HG03064 (cell line): ENCODE results near the gene SAMD10.
"Not testable (repeated sequence)": the region's sequence is repeated elsewhere in the genome, so short reads cannot be mapped to it uniquely, and the experiment has no call there.

Experiments
- ATAC-seq: cut with Tn5 transposase; IDR thresholded peaks from one replicate; pipeline ENCODE4 v1.9.1; 2021; ENCODE audit warnings: low read depth; ENCODE audit not compliant: unreplicated experiment

Gene SAMD10

DNA sequence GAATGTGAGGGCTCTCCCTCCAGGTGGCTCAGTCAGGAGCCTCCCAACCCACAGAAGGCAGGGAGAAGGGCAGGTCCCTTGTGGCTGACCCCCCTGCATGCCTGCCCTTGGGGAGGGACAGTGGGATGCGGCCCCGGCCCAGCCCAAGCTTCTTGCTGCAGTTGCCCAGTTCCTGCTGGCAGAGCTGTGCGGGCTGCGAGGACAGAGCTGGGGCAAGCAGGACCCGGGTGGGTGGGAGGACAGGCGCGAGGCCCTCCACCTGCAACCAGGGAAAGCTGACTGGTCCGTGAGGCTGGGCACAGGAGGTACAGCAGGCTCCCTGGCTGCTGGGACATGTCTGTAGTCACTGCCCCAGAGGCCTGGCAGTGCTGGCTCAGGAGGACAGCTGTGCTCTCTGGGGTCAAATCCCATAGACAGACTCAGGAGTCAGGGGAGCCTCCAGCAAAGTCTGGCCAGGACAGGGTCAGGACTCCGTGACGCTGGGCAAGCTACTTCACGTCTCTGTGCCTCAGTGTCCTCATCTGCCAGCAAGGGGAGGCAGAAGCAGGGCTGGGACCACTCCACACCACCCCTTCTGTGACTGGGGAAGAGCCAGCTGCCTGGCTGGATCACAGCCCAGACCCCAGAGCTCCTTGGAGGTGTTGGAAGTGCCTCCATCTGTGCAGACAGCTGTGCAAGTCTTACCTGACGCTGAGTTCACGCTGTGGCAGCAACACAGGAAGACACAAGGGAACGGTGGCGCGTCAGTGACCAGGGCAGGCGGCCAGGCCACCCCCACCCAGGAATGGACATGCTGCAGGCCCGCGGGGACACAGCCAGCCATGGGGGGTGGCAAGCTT is 36.3 kb downstream of the SAMD10 start:
- no peak for ATAC-seq

- ATAC-seq, result no peak
Measured at GRCh38 chr20:63942250-63942951, 37.0 kb downstream of the SAMD10 start.

DNA sequence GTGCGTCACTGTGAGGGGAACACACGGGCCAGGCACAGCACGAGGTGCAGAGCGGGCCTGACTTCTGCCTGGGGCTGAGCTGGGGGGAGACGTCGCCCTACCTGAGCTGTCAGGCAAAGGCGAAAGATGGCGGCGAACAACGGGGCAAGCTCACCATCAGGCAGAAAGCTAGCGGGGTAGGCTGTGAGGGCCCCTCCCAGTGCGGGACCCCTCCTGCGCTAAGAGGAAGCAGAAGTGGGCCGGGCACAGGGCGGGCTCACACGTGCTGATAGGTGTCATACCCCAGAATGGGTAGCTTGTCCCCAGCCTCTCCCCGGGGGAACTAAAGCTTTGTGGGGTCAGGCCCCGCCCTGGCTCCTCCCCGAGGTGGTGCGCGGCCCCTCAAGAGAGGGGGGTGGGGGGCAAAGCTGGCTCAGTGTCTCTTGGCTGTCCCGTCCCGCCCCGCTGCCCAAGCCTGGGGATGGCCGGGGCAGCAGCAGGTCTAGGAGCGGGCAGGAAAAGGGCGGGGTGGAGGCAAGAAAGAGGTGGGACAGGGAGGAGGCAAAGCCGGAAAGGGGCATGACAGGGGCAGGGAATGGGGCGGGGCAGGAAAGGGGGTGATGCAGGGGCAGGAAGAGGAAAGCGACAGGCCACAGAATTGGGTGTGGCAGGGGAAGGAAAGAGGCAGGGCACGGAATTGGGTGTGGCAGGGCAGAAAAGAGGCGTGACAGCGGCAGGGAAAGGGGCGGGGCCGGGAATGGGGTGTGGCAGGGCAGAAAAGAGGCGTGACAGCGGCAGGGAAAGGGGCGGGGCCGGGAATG is 38.0 kb downstream of the SAMD10 start:
- ATAC-seq, result no peak

- no peak for ATAC-seq
Measured at GRCh38 chr20:63940472-63941266, 38.8 kb downstream of the SAMD10 start.

DNA sequence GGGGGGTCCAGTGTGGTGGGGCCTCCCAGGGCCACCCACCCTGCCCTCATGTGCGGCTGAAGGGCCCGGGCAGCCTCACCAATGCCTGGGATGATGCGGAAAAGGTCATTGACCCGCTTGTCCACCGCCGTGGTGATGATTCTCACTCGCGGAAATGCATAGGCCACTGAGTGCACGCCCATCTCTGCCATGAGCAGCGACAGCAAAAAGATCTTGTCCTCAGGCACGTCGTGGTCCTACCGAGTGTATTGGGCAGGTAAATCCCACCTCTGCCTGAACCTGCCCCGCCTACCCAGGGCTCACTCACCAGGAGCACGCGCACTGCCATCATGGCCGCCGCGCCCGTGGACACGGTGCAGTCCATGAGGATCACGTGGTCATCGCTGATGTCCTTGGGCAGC is 39.4 kb downstream of the SAMD10 start:
- no peak for ATAC-seq

- ATAC-seq, result no peak
Measured at GRCh38 chr20:63939061-63939935, 40.1 kb downstream of the SAMD10 start.

DNA sequence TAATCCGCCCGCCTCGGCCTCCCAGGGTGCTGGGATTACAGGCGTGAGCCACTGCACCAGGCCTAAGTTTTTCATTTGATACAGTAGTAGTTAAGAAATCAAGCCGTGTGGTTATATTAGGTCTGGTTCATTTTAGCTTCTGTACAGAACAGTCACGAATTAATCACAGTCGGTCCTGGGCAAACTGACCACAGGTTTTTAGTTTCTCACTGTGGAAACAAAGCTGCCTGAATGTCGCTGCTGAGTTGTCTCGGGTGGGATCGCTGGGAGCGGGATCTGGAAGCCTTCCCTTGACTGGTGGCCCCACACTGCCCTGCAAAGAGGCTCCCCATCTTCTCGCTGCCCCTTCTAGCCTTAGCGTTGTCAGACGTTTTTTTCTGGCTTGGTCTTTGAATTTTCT is 41.8 kb downstream of the SAMD10 start:
- ATAC-seq, result no peak

DNA sequence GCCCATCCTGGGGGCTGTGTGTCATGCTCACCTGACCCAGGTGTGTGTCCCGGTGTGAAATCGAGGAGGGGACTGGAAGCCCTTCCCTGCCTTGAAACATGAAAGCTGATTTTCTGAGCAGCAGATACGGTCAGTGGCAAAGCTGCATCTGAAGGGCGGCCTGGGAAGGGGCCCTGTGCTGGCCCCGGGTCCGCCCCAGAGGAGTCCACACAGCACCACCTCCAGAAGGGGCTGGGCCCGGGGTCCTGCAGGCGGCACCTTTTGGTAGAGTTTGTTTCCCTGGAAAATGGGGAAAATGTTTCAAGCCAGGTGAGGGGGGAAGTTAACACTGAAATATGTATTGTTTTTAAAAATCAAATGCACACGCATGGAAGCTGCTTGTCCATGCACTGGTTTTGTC is 44.0 kb downstream of the SAMD10 start:
- no peak for ATAC-seq

DNA sequence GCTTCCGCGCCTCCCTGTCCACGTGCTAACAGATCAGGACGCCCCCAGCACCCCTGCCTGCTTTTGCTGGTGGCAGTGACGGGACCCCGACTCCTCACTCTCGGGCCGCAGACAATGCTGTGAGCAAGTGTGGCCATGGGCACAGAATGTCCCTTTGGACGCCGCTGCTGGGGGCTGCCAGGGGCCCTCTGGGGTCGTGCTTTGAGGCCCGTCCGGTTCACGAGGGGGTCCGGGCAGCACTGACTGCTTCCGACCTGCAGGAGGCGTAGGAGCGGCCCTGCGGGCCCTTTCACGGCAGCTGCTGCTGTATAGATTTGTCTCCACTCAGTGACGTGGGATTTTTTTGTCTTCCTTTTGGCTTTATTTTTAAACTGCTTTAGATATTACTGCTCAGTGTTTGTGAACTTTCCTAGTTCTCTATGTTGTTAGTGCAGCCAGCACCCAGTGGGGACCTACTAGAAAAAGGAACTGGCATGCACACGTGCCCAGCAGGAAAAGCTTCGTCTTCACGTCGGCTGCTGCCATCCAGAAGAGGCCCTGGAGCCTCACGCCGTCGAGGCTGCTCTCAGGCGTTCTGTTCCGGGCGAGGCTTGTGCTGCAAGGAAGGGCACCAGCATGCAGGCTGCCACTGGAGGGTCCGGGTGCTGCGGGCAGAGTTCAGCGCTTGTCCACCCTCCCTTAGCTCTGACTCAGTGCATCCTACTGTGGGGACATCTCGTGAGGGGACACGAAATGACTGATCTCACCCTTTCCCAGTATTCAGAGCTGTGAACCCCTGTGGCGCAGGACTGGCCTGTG is 45.0 kb downstream of the SAMD10 start:
- no peak for ATAC-seq

DNA sequence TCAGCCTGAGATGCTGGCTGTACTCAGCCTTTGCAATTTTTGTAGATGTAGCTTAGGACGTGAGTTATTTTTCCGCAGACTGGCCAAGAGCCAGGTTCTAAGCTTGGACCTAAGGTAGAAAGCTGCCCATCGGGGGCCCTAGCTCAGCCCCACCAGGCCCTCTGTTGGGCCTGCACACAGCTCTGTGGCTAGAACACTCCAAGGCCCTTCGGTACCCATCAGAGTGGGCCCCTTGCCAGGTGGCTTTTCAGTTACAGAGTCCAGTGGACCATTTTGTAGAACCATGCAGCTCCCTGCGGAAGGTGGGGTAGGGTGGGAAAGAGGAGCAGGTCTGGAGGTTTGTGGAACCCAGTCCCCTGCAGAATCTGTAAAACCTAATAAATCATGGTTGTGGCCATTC is 45.8 kb downstream of the SAMD10 start:
- no peak for ATAC-seq

DNA sequence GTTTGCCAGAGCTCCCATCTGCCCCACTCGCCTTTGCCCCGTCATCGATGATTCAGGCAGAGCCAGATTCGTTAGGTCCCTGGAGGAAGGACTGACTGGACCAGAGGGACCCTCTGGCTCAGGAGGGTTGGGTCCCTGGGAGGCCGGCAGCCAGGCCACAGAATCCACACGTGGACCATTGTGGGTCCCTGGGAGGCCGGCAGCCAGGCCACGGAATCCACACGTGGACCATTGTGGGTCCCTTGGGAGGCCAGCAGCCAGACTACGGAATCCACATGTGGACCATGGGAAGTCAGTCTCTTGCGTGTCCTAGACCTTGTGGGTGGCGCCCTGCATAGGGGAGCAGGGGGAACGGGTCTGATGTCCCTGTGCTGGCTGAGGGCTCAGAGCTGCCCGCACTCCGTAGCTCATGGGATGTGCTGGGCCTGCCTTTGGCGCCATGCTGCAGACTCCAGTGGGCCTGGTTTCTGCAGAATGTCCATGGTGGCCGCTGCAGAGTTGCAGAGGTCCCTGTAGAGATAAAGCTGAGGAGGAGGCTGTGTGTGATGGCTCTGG is 46.8 kb downstream of the SAMD10 start:
- no peak for ATAC-seq

- no peak for ATAC-seq
Measured at GRCh38 chr20:63931735-63932134, 47.7 kb downstream of the SAMD10 start.

DNA sequence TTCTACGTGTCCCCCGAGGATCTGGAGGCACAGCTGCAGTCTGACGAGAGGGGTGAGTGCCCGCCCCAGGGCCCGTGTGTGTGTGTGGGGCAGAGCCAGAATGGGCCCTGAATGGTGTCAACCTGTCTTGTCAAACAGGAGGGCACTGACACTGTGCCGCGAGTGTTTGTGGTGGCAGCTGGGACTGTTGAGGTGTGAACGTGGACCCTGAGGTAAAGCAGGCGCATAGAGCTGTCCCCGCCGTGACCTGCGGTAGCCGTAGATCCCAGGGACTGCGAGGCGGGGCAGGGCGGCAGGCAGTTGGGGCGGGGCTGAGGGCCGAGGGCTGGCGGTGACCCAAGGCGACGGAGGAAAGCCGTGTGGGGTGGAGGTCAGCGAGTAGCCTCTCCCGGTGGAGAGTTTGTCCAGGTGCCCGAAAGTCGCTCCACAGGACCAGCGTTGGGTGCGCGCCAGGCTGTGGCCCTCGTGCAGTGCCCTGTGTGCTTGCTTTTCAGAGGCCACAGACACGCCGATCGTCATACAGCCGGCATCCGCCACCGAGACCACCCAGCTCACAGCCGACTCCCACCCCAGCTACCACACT is 48.4 kb downstream of the SAMD10 start:
- no peak for ATAC-seq

DNA sequence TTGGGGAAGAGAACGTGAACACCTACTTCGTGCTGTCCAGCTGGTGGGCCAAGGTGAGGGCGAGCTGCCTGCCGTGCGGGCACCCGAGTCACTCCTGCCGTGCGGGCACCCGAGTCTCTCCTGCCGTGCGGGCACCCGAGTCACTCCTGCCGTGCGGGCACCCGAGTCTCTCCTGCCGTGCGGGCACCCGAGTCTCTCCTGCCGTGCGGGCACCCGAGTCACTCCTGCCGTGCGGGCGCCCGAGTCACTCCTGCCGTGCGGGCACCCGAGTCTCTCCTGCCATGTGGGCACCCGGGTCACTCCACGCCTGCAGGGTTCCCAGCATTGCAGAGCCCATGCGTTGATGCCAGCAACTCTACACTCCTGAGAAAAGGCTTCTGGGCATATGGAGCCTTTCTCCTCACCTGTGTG is 50.0 kb downstream of the SAMD10 start:
- ATAC-seq, result not testable (repeated sequence)

GRCh38 chr20:63929071-63929470 is 50.4 kb downstream of the SAMD10 start:
- no peak for ATAC-seq

GRCh38 chr20:63926298-63926697 is 53.1 kb downstream of the SAMD10 start:
- no peak for ATAC-seq

DNA sequence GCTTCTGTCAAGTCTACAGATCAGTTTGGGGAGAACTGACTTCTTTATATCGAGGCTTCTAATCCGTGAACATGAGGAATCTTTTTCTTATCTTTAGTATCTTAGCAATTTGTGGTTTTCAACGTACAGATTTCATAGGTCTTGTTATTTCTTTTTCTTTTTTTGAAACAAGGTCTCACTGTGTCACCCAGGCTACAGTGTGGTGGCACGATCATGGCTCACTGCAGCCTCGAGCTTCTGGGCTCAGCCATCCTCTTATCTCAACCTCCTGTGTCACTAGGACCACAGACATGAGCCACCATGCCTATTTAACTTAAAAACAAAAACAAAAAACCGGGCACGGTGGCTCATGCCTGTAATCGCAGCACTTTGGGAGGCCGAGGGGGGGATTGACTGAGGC is 55.2 kb downstream of the SAMD10 start:
- ATAC-seq, result no peak
